ENCODE results near the gene LHFPL3.

LHFPL3 gene

DNA sequence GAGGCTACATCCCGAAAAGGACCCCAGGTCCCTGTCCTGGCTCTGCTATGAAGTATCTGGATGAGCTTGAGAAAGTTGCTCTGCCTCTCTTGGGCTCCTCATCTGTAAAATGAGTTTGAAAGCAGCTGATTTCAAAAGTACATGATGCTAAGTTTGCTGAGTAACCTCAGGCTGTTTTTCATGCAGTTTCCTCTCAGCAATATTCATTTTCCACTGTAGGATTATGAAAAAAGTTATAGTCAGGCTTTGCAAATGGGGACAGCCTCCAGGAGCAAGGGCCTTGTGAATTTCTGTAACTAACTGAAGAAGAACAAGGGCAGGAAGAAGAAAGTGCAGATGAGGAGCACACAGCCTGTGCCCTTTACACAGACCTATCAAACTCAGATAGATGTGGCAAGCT lies 518.3 kb downstream of the LHFPL3 start:
- DNase-seq (ENCODE audit: low read depth): no peak

GRCh38 chr7:104848138-104848990 lies 520.0 kb downstream of the LHFPL3 start:
- DNase-seq (ENCODE audit: low read depth): no peak

GRCh38 chr7:104850374-104850773 lies 522.0 kb downstream of the LHFPL3 start:
- DNase-seq (ENCODE audit: low read depth): no peak

DNA sequence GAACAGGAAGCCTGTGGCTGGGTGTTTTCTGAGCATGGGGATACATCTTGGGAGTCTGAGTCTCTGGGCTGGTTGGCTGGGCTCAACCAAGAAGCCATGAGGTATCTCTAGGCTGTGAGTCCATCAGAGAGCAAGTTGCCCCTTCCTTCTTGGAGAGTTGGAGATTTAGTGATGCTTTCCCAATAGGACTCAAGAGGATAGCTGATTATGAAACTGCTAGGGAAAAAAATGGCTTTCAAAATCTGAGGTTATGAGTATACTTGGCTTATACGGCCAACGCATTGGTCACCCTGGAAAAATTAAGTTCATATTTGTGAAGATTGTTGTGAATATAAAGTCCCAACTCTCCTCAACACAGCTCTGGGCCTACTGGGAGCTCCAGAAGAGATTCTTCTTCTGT lies 522.9 kb downstream of the LHFPL3 start:
- DNase-seq (ENCODE audit: low read depth): no peak

GRCh38 chr7:104852386-104852785 lies 524.0 kb downstream of the LHFPL3 start:
- DNase-seq (ENCODE audit: low read depth): no peak

GRCh38 chr7:104855861-104856260 lies 527.5 kb downstream of the LHFPL3 start:
- no peak for DNase-seq (ENCODE audit: low read depth)

GRCh38 chr7:104857458-104858425 lies 529.3 kb downstream of the LHFPL3 start:
- DNase-seq (ENCODE audit: low read depth): no peak

- DNase-seq (ENCODE audit: low read depth): no peak
Observed at GRCh38 chr7:104859754-104860426, 531.5 kb downstream of the LHFPL3 start.

DNA sequence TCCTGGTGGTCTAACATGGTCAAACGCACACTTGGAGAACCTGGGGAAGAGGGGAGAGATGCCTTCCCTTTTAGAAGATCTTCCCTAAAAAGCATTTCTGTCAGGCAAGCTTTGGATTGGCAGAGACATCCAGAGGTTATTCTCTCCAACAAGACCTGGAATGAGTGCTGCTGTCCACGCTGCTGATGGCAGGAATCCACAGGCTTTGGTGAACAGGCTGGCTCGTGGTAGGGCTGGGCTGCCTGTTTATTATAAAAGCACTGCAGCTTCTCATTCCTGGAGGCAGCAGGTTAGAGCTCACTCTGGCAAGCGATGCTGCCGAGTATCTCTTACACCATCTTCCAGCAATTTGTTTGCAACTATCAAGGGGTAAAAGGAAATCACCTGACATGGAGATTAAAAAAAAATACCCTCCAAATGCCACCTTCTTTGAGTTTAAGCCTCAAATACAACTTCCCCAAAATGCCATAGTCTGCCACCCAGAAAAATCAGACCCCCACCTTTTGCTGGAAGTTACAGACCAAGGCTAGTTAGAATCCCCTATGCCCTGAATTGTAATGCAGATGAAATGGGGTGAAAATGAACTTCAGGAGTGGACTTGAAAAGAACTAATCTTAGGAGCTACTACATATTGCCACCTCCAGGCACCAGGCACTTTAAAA lies 533.5 kb downstream of the LHFPL3 start:
- DNase-seq (ENCODE audit: low read depth): no peak

DNA sequence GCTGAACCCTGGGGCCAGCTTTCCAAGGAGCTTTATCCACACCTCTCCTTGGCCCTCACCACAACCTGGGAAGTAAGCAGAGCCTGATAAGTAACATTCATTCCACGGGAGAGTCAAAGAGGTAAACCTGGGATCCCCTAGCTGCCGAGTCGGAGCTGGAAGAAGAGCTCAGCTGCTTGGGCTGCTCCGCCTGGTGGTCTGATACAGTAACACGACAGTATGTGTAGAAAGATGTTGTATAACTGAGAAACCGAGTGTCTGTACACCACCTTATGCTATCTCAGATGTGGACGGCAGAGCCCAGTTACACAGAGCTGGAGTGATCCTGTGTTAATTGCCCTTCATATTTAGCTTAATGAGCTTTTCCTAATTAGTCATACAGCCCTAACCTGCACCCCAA lies 534.3 kb downstream of the LHFPL3 start:
- DNase-seq (ENCODE audit: low read depth): no peak

DNA sequence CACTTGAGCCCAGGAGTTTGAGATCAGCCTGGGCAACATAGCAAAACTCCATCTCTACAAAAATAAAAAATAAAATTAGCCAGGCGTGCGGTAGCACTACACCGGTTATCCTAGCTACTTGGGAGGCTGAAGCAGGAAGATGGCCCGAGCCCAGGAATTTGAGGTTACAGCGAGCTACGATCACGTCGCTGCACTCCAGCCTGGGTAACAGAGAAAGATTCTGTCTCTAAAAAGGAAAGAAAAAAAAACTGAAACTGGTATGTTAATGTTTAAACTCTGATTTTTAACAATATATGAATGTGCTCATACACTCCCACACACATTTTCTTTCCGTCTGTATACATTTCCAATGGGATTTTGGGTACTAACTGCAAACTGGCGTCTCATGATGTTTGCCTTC lies 545.0 kb downstream of the LHFPL3 start:
- DNase-seq (ENCODE audit: low read depth): no peak

DNA sequence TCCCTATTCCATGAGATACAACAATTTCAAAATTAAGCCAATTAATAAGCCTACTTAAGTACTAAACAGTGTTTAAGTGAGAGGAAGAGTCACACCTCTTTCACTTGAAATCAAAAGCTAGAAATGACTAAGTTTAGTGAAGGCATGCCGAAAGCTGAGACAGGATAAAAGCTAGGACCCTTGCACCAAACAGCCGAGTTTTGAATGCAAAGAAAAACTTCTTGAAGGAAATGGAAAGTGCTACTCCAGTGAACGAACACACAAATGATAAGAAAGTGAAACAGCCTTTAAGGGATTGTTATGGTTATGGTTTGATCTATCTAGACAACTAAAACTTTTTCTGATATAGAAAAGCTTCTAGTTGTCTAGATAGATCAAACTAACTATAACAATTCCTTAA lies 550.2 kb downstream of the LHFPL3 start:
- DNase-seq (ENCODE audit: low read depth): no peak

DNA sequence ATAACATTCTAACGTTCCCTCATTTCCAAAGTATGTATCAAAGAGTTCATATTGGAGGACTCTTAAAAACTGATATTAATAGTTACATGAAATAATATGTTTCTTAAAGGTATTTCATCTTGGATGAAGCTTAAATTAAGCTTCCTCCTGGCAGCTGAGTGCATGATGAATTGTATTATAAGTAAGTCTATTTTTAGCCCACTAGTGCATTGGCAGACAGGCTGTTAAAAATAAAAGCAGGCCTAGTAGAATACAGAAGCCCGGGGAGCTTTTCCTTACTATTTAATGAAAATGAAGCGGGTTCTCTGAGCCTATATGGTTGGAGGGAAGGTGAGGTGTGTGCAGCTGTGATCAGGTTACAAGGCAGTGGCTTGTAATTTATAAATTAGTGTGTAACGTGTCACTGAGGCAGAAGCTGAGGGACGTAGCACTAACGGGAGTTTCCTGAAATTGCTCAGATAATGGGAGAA lies 554.9 kb downstream of the LHFPL3 start:
- no peak for DNase-seq (ENCODE audit: low read depth)

- peak; percentile 58 for DNase-seq (ENCODE audit: low read depth)
Observed at GRCh38 chr7:104883718-104884452, 555.5 kb downstream of the LHFPL3 start.

- no peak for DNase-seq (ENCODE audit: low read depth)
Observed at GRCh38 chr7:104886651-104887050, 558.2 kb downstream of the LHFPL3 start.

GRCh38 chr7:104890216-104890615 lies 561.8 kb downstream of the LHFPL3 start:
- DNase-seq (ENCODE audit: low read depth): no peak

DNA sequence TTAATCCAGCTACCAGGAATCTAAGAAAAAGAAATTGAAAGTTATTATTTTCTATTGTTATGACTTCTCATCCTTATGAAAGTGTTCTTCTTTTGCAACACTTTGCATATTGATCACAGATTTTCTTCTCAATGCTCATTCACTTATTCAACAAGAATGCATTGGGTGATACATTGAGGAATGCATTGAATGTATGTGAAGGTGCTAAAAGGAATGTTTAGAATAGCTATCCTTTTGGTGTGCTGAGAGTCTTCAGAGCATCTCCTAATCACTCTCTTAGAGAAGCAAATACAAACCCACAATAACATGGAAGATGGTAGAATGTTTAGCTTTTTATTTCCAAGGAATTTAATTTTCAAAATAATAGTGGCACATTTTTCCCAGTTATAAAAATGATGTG lies 563.5 kb downstream of the LHFPL3 start:
- no peak for DNase-seq (ENCODE audit: low read depth)

DNA sequence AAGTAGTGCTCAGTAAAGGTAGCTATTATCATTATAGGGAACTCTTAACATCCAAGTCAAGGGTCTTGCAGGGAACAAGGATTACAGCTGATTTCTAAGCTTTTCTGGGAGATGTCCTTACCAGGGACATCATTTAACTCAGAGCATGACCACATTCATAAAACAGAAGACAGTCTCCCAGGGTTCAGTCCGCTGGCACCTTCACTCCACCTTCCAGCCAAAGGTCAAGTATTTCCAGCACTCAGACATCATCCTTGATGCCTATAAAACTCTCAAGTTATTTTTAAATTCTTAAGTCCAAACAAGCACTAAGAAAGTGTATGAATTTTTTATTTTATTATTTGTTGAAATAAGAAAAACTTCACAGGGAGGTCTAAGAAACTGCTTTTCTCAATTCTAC lies 565.9 kb downstream of the LHFPL3 start:
- DNase-seq (ENCODE audit: low read depth): no peak

- DNase-seq (ENCODE audit: low read depth): no peak
Observed at GRCh38 chr7:104894726-104895521, 566.5 kb downstream of the LHFPL3 start.

Measured in fibroblast of the conjunctiva (primary cell).